Gastrocnemius medialis (tissue), 4 donors: ENCODE measurements around the gene TAF1B.

Experiments used
- POLR2A ChIP-seq, 2 donors: fragments of 450-650 bp; IDR thresholded peaks; one replicate each; pipeline ENCODE4 v1.6.1; 2017; ENCODE audit warnings: antibody characterized with exemption in 2 of 2, mild to moderate bottlenecking in 2 of 2, moderate library complexity in 2 of 2
- TF ChIP-seq, protein P1 (sequence below), 5 experiments: fragments of 450-650 bp in 3 of 5; fragments of 200-600 bp in 2 of 5; sonication (generic) in 2 of 5; IDR thresholded peaks in 4 of 5; conservative IDR thresholded peaks in 1 of 5; 1 replicate in 4 of 5; 2 replicates in 1 of 5; pipeline ENCODE4 v1.5.1; 2016 to 2019; ENCODE audit warnings: antibody characterized with exemption in 5 of 5, mild to moderate bottlenecking in 3 of 5, moderate library complexity in 3 of 5

DNA sequence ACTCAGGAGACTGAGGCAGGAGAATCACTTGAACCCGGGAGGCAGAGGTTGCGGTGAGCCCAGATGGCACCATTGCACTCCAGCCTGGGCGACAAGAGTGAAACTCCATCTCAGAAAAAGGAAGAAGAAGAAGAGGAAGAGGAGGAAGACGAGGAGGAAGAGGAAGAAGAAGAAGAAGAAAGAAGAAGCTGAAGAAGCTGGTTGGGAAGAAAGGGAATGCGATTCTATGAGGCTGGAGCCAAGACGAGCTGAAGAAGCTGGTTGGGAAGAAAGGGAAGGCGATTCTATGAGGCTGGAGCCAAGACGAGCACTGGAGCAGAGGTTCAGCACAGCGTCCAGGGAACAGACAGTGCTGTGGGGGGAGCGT lies 30.3 kb upstream of the TAF1B start:
- no peak for TF ChIP-seq POLR2A (IDR thresholded peaks at IDR 0.05)
- TF ChIP-seq, protein P1, sequence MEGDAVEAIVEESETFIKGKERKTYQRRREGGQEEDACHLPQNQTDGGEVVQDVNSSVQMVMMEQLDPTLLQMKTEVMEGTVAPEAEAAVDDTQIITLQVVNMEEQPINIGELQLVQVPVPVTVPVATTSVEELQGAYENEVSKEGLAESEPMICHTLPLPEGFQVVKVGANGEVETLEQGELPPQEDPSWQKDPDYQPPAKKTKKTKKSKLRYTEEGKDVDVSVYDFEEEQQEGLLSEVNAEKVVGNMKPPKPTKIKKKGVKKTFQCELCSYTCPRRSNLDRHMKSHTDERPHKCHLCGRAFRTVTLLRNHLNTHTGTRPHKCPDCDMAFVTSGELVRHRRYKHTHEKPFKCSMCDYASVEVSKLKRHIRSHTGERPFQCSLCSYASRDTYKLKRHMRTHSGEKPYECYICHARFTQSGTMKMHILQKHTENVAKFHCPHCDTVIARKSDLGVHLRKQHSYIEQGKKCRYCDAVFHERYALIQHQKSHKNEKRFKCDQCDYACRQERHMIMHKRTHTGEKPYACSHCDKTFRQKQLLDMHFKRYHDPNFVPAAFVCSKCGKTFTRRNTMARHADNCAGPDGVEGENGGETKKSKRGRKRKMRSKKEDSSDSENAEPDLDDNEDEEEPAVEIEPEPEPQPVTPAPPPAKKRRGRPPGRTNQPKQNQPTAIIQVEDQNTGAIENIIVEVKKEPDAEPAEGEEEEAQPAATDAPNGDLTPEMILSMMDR (IDR thresholded peaks at IDR 0.05 in 4 of 5, conservative IDR thresholded peaks at IDR 0.05 in 1 of 5), result no peak
